SK-N-SH treated with all-trans-retinoic acid at 6 μM for 48 hours (cell line): ENCODE measurements around the gene SEC31A.
A peak's percentile ranks its signal among the peaks of the same experiment; 100 is the strongest.

Source experiments
- ATAC-seq: fragments of 200-7000 bp; cut with Tn5 transposase; 3 replicates; pipeline ENCODE4 v1.9.1; 2020; ENCODE audit warnings: mild to moderate bottlenecking, moderate library complexity
- ARNTL ChIP-seq: fragments of 450-650 bp; formaldehyde crosslinking; IDR thresholded peaks from 2 replicates; pipeline ENCODE4 v1.5.0; 2020; ENCODE audit warnings: low read depth, mild to moderate bottlenecking, moderate library complexity, borderline replicate concordance
- BACH2 ChIP-seq: fragments of 250-450 bp; sonication (Bioruptor Pico); IDR thresholded peaks from 2 replicates; pipeline ENCODE4 v1.9.0; 2021; ENCODE audit warnings: mild to moderate bottlenecking, borderline replicate concordance
- CREB5 ChIP-seq: fragments of 250-450 bp; sonication (Bioruptor Pico); IDR thresholded peaks from 2 replicates; pipeline ENCODE4 v1.5.1; 2020; ENCODE audit warnings: low read depth, mild to moderate bottlenecking, moderate library complexity
- CSDC2 ChIP-seq: fragments of 250-450 bp; sonication (Bioruptor Pico); IDR thresholded peaks from 2 replicates; pipeline ENCODE4 v1.5.0; 2020; ENCODE audit warnings: mild to moderate bottlenecking, moderate library complexity
- CSRNP3 ChIP-seq: fragments of 250-450 bp; sonication (Bioruptor Pico); IDR thresholded peaks from 2 replicates; pipeline ENCODE4 v1.5.1; 2021; ENCODE audit warnings: mild to moderate bottlenecking, moderate library complexity
- ESRRG ChIP-seq: fragments of 250-450 bp; sonication (Bioruptor Pico); IDR thresholded peaks from 2 replicates; pipeline ENCODE4 v1.6.1; 2021; ENCODE audit warnings: mild to moderate bottlenecking
- ISL1 ChIP-seq: fragments of 250-450 bp; sonication (Bioruptor Pico); IDR thresholded peaks from 2 replicates; pipeline ENCODE4 v2.1.2; 2022; ENCODE audit warnings: mild to moderate bottlenecking, moderate library complexity
- OSR1 ChIP-seq: fragments of 250-450 bp; sonication (Bioruptor Pico); IDR thresholded peaks from 2 replicates; pipeline ENCODE4 v1.8.0; 2022; ENCODE audit warnings: moderate library complexity, mild to moderate bottlenecking, inconsistent platforms
- PATZ1 ChIP-seq: fragments of 250-450 bp; sonication (Bioruptor Pico); IDR thresholded peaks from 2 replicates; pipeline ENCODE4 v1.8.0; 2020; ENCODE audit warnings: mild to moderate bottlenecking, moderate library complexity, borderline replicate concordance
- POU6F1 ChIP-seq: fragments of 250-450 bp; sonication (Bioruptor Pico); IDR thresholded peaks from 2 replicates; pipeline ENCODE4 v1.8.0; 2021; ENCODE audit warnings: low read depth, mild to moderate bottlenecking, moderate library complexity, borderline replicate concordance
- PPARA ChIP-seq: fragments of 250-450 bp; sonication (Bioruptor Pico); IDR thresholded peaks from 2 replicates; pipeline ENCODE4 v1.5.0; 2020; ENCODE audit warnings: mild to moderate bottlenecking, borderline replicate concordance
- RARB ChIP-seq: fragments of 250-450 bp; sonication (Bioruptor Pico); IDR thresholded peaks from 2 replicates; pipeline ENCODE4 v1.8.0; 2021; ENCODE audit warnings: mild to moderate bottlenecking, moderate library complexity
- SNAI2 ChIP-seq: fragments of 250-450 bp; sonication (Bioruptor Pico); IDR thresholded peaks from 2 replicates; pipeline ENCODE4 v1.5.0; 2020; ENCODE audit warnings: mild to moderate bottlenecking, moderate library complexity
- TCF4 ChIP-seq: fragments of 250-450 bp; sonication (Bioruptor Pico); IDR thresholded peaks from 2 replicates; pipeline ENCODE4 v1.8.0; 2021; ENCODE audit warnings: mild to moderate bottlenecking, moderate library complexity, borderline replicate concordance
- TOX ChIP-seq: fragments of 250-450 bp; sonication (Bioruptor Pico); IDR thresholded peaks from 2 replicates; pipeline ENCODE4 v1.8.0; 2021; ENCODE audit warnings: mild to moderate bottlenecking, moderate library complexity, borderline replicate concordance
- TSHZ2 ChIP-seq: fragments of 250-450 bp; sonication (Bioruptor Pico); IDR thresholded peaks from 2 replicates; pipeline ENCODE4 v1.5.0; 2020; ENCODE audit warnings: mild to moderate bottlenecking, moderate library complexity
- ZC3H10 ChIP-seq: fragments of 250-450 bp; sonication (Bioruptor Pico); IDR thresholded peaks from 2 replicates; pipeline ENCODE4 v1.5.1; 2021; ENCODE audit warnings: mild to moderate bottlenecking, moderate library complexity
- ZFP3 ChIP-seq: fragments of 250-450 bp; sonication (Bioruptor Pico); IDR thresholded peaks from 2 replicates; pipeline ENCODE4 v1.5.0; 2020; ENCODE audit warnings: mild to moderate bottlenecking, moderate library complexity
- ZFP30 ChIP-seq: fragments of 450-650 bp; formaldehyde crosslinking; IDR thresholded peaks from 2 replicates; pipeline ENCODE4 v1.5.0; 2022; ENCODE audit warnings: mild to moderate bottlenecking, moderate library complexity
- ZNF565 ChIP-seq: fragments of 450-650 bp; formaldehyde crosslinking; conservative IDR thresholded peaks from 2 replicates; pipeline ENCODE4 v1.5.0; 2020; ENCODE audit warnings: low read depth, mild to moderate bottlenecking, moderate library complexity
- ZNF70 ChIP-seq: fragments of 450-650 bp; formaldehyde crosslinking; IDR thresholded peaks from 2 replicates; pipeline ENCODE4 v1.5.0; 2020; ENCODE audit warnings: mild to moderate bottlenecking, moderate library complexity
- ZNF8 ChIP-seq: fragments of 450-650 bp; formaldehyde crosslinking; IDR thresholded peaks from 2 replicates; pipeline ENCODE4 v1.5.0; 2020; ENCODE audit warnings: mild to moderate bottlenecking, moderate library complexity

The SEC31A gene

GRCh38 chr4:82777857-82778525, 113.0 kb downstream of the SEC31A start:
- ATAC-seq, result no peak
- TF ChIP-seq CSDC2 (no peak), ZFP3 (no peak), BACH2 (CRISPR knock-in tag) (no peak), OSR1 (no peak), PATZ1 (no peak), ZC3H10 (CRISPR knock-in tag) (no peak), PPARA (CRISPR knock-in tag) (no peak), ISL1 (CRISPR knock-in tag) (no peak), TCF4 (no peak), CREB5 (CRISPR knock-in tag) (no peak), POU6F1 (CRISPR knock-in tag) (no peak), ZFP30 (CRISPR knock-in tag) (no peak), ZNF70 (CRISPR knock-in tag) (no peak), SNAI2 (CRISPR knock-in tag) (no peak), CSRNP3 (CRISPR knock-in tag) (no peak), ESRRG (CRISPR knock-in tag) (no peak), TSHZ2 (CRISPR knock-in tag) (no peak), ARNTL (CRISPR knock-in tag) (no peak), TOX (CRISPR knock-in tag) (no peak)

GRCh38 chr4:82776925-82777542, 113.9 kb downstream of the SEC31A start:
- peak; percentile 87 for ATAC-seq
- TF ChIP-seq ZFP3, result peak; percentile 87
- TF ChIP-seq PPARA (CRISPR knock-in tag), result no peak

GRCh38 chr4:82775243-82775642, 115.7 kb downstream of the SEC31A start:
- no peak for ATAC-seq
- TF ChIP-seq BACH2 (CRISPR knock-in tag) (no peak), CSRNP3 (CRISPR knock-in tag) (no peak), ARNTL (CRISPR knock-in tag) (no peak), ISL1 (CRISPR knock-in tag) (no peak), TSHZ2 (CRISPR knock-in tag) (no peak), ZNF565 (no peak), TCF4 (no peak), CREB5 (CRISPR knock-in tag) (no peak), RARB (no peak), ZNF8 (CRISPR knock-in tag) (no peak), TOX (CRISPR knock-in tag) (no peak)
